OCI-LY3 (cell line): ENCODE data around the gene PABPN1L.

Source experiments
- CTCF ChIP-seq: fragments of 200-600, 300-600 bp; sonication (generic); IDR thresholded peaks from 2 replicates; pipeline ENCODE4 v1.5.1; 2014; ENCODE audit warnings: antibody characterized with exemption, low read length, low read depth
- EZH2phosphoT487 ChIP-seq: fragments of 200-600 bp; shearing (Covaris generic); IDR thresholded peaks from 2 replicates; pipeline ENCODE4 v1.6.1; 2018; ENCODE audit warnings: antibody characterized with exemption, mixed run types, low read depth

GRCh38 chr16:88893127-88893968 is 26.9 kb upstream of the PABPN1L start:
- TF ChIP-seq CTCF (no peak), EZH2phosphoT487 (no peak)
